ENCODE results near the gene SPP2.

DNA sequence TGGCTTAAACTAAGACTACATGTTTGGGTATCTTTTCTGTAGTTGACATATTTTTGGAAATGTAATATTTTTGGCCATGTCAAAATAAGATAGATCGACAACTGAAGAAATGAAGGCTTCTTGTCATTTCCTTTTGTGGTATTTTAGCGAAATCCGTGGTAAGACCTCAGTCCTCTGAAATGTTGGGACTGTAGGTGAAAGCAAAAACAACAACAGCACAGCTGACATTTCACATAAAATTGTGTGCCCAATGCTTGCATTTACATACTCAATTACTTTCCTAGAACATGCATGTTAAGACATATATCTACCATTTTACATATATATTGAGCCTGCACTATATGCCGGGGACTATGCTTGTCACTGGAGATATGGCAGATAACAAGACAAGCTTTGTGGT lies 50.2 kb downstream of the SPP2 start:
- TF ChIP-seq EP300 (IDR thresholded peaks at IDR 0.05), result no peak
- TF ChIP-seq, protein P1, sequence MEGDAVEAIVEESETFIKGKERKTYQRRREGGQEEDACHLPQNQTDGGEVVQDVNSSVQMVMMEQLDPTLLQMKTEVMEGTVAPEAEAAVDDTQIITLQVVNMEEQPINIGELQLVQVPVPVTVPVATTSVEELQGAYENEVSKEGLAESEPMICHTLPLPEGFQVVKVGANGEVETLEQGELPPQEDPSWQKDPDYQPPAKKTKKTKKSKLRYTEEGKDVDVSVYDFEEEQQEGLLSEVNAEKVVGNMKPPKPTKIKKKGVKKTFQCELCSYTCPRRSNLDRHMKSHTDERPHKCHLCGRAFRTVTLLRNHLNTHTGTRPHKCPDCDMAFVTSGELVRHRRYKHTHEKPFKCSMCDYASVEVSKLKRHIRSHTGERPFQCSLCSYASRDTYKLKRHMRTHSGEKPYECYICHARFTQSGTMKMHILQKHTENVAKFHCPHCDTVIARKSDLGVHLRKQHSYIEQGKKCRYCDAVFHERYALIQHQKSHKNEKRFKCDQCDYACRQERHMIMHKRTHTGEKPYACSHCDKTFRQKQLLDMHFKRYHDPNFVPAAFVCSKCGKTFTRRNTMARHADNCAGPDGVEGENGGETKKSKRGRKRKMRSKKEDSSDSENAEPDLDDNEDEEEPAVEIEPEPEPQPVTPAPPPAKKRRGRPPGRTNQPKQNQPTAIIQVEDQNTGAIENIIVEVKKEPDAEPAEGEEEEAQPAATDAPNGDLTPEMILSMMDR (IDR thresholded peaks at IDR 0.05), result no peak
- no peak for TF ChIP-seq POLR2A (IDR thresholded peaks at IDR 0.05)

Data from tibial nerve (tissue), 4 donors.